ENCODE data around the gene DGKG. TPM values are rescaled to one million over a fixed set of nuclear protein-coding genes. Genes with fewer than 3 reads are reported as not detected.
A peak's percentile ranks its signal among the peaks of the same experiment; 100 is the strongest.

Gene DGKG
- total RNA-seq, 3 donors from 2014 or later (not counting 1 experiment from before 2014, with no cell fraction given): 0.25 to 1.6 (median 0.63) TPM

DNA sequence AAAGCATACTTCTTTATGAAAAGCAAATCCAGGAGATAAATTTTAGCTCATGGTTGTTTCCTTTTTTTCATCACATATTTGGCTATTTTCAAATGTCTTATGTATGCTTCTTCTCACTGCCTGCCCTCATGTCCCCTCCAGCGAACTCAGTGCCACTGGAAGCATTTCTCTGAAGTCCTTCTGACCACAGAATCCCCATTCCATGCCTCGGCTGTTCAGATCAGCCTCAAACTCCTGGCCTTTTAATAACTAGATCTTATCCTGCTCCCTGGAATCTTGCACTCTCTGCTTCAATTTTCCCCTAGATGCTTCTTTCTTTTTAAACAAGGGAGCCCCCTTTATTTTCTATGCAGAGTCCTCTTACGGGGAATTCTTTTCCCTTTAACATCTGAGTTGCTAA is 263.3 kb downstream of the DGKG start:
- Mint-ChIP-seq H3K27ac (no peak overlapping the region), H3K9me3 (no peaks in the 10 kb centered on the region), H3K27me3 (ENCODE audit: low read depth in 2 of 2) (peaks cover 40 to 72% of the 10 kb centered on the region in 2 donors), H3K4me3 (no peak overlapping the region), H3K36me3 (no peaks in the 10 kb centered on the region), H3K4me1 (peaks cover 0 to 12% of the 10 kb centered on the region in 2 donors)
- no peak overlapping the region for H3K4me3 ChIP-seq (ENCODE audit: low read length)
- peaks cover 9% of the 10 kb centered on the region for H3K4me1 ChIP-seq (ENCODE audit: control insufficient read depth, insufficient read depth, low read length)
- H3K27ac ChIP-seq (ENCODE audit: low read length): no peak overlapping the region
- WGBS (ENCODE audit: insufficient coverage): 83% methylated on average over 3 of the region's 3 CpGs
- H3K27me3 ChIP-seq (ENCODE audit: control insufficient read depth, insufficient read depth, low read length): peaks cover 22% of the 10 kb centered on the region
- DNase-seq (no peak), ATAC-seq (no peak)
- H3K9me3 ChIP-seq (ENCODE audit: control insufficient read depth, insufficient read depth, low read length): no peaks in the 10 kb centered on the region
- no peaks in the 10 kb centered on the region for H3K36me3 ChIP-seq (ENCODE audit: control insufficient read depth, insufficient read depth, low read length)
- TF ChIP-seq, protein P1, sequence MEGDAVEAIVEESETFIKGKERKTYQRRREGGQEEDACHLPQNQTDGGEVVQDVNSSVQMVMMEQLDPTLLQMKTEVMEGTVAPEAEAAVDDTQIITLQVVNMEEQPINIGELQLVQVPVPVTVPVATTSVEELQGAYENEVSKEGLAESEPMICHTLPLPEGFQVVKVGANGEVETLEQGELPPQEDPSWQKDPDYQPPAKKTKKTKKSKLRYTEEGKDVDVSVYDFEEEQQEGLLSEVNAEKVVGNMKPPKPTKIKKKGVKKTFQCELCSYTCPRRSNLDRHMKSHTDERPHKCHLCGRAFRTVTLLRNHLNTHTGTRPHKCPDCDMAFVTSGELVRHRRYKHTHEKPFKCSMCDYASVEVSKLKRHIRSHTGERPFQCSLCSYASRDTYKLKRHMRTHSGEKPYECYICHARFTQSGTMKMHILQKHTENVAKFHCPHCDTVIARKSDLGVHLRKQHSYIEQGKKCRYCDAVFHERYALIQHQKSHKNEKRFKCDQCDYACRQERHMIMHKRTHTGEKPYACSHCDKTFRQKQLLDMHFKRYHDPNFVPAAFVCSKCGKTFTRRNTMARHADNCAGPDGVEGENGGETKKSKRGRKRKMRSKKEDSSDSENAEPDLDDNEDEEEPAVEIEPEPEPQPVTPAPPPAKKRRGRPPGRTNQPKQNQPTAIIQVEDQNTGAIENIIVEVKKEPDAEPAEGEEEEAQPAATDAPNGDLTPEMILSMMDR (IDR thresholded peaks at IDR 0.05): no peak
- intact Hi-C loops (cut with micrococcal nuclease): no loop called here

DNA sequence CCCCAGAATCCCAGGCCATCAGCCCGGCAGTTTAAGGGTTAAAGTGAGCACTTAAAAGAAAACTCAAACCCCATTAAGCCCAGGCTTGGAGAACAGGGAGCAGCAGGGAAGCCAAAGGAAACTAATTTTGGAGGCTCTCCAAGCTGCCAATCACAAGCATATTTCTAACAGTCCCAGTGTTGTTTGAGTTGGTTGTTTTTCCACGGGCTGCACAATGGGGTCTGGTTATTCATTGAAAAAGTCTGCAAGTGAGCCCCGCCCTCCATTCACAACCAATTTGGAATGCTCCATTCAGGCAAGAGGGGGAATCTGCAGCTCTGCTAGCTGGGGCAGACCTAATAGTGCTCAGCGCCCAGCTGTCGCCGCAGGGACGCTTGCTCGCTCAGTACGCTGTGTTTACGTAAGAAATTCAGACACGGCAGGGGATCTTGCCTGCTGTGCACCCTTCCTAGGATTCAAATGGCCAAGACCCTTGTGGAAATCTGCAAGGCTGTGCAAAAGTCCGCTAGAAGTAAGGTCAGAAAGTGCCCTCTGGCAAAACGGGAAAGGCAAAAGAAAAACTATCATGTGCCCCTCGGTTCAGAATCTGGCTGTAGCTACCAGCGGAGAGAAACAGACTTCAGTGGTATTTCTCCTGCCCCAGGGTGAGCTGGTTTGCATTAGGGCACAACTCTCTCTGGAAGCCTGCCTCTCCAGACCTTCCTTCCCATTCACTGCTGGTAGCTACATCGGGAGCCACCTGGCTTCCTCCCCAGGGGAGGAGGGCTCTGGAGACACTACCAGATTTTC is 264.2 kb downstream of the DGKG start:
- ATAC-seq (peak in 1 of 3 donors; percentile 45), DNase-seq (peak in 1 of 2 donors; percentile 14)
- Histone ChIP-seq H3K9me3 (ENCODE audit: control insufficient read depth, insufficient read depth, low read length) (no peaks in the 10 kb centered on the region), H3K27ac (ENCODE audit: low read length) (no peak overlapping the region), H3K4me1 (ENCODE audit: control insufficient read depth, insufficient read depth, low read length) (peaks cover 9% of the 10 kb centered on the region), H3K36me3 (ENCODE audit: control insufficient read depth, insufficient read depth, low read length) (no peaks in the 10 kb centered on the region), H3K27me3 (ENCODE audit: control insufficient read depth, insufficient read depth, low read length) (peaks cover 22% of the 10 kb centered on the region), H3K4me3 (ENCODE audit: low read length) (no peak overlapping the region)
- H3K4me1 Mint-ChIP-seq: peaks cover 0 to 12% of the 10 kb centered on the region in 2 donors
- H3K9me3 Mint-ChIP-seq: no peaks in the 10 kb centered on the region
- 10% methylated on average over 16 of the region's 16 CpGs for WGBS (ENCODE audit: insufficient coverage)
- no peaks in the 10 kb centered on the region for H3K36me3 Mint-ChIP-seq
- intact Hi-C loops (cut with micrococcal nuclease): no loop called here
- H3K27ac Mint-ChIP-seq: no peak overlapping the region
- TF ChIP-seq, protein P1 (IDR thresholded peaks at IDR 0.05): no peak
- H3K27me3 Mint-ChIP-seq (ENCODE audit: low read depth in 2 of 2): peaks cover 45 to 67% of the 10 kb centered on the region in 2 donors
- H3K4me3 Mint-ChIP-seq: no peak overlapping the region

DNA sequence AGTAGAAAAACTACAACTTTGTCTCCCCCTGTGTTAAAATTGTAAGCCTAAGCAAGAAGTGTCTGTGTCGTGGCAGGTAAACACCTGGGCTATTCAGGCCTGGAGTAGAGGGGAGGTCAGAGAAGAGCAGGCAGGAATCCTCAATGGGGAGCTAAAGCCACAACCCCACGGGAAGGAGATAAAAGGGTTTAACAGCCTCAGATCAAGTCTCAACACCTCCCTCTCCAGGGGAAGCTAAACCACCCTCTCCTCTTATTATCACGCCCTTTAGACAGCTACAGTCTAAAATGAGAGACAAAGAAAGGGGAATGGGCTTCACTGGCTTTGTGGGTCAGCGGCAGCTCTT is 264.7 kb downstream of the DGKG start:
- H3K36me3 Mint-ChIP-seq: no peaks in the 10 kb centered on the region
- no peak overlapping the region for H3K27ac ChIP-seq (ENCODE audit: low read length)
- TF ChIP-seq, protein P1 (IDR thresholded peaks at IDR 0.05): no peak
- no peaks in the 10 kb centered on the region for H3K9me3 Mint-ChIP-seq
- peaks cover 22% of the 10 kb centered on the region for H3K27me3 ChIP-seq (ENCODE audit: control insufficient read depth, insufficient read depth, low read length)
- H3K4me1 ChIP-seq (ENCODE audit: control insufficient read depth, insufficient read depth, low read length): peaks cover 9% of the 10 kb centered on the region
- H3K36me3 ChIP-seq (ENCODE audit: control insufficient read depth, insufficient read depth, low read length): no peaks in the 10 kb centered on the region
- WGBS (ENCODE audit: insufficient coverage): 40% methylated on average over 4 of the region's 4 CpGs
- no peak overlapping the region for H3K4me3 Mint-ChIP-seq
- no peaks in the 10 kb centered on the region for H3K9me3 ChIP-seq (ENCODE audit: control insufficient read depth, insufficient read depth, low read length)
- peaks cover 41 to 62% of the 10 kb centered on the region in 2 donors for H3K27me3 Mint-ChIP-seq (ENCODE audit: low read depth in 2 of 2)
- intact Hi-C loops (cut with micrococcal nuclease): no loop called here
- H3K4me3 ChIP-seq (ENCODE audit: low read length): no peak overlapping the region
- H3K27ac Mint-ChIP-seq: no peak overlapping the region
- peaks cover 0 to 12% of the 10 kb centered on the region in 2 donors for H3K4me1 Mint-ChIP-seq
- no peak for ATAC-seq
- DNase-seq: no peak

Other genes with a start within 250 kb of the DGKG start
- 1 to 10 TPM; 2.1 to 3.4 (median 2.5) TPM for gene CRYGS, start 182.1 kb upstream of the DGKG start, total RNA-seq
- 10 to 100 TPM; 16.8 to 23.0 (median 20.3) TPM for gene TBCCD1, start 205.1 kb upstream of the DGKG start, total RNA-seq
- gene DNAJB11, start 208.5 kb upstream of the DGKG start, total RNA-seq: 100 to 1,000 TPM in 2 of 3 donors, 10 to 100 TPM in 1; 85.9 to 112 (median 111) TPM